Right lobe of liver (tissue), 6 donors: ENCODE results near the gene SPATA20. TPM values are rescaled to one million over a fixed set of nuclear protein-coding genes. Genes with fewer than 3 reads are reported as not detected.

ENCODE experiments used
- ATAC-seq, 4 donors: fragments of 200-7000 bp; cut with Tn5 transposase; one replicate each; pipeline ENCODE4 v1.9.1; 2020; ENCODE audit warnings: mild to moderate bottlenecking in 4 of 4, moderate library complexity in 4 of 4
- DNase-seq, 3 donors: peaks; one replicate each; pipeline ENCODE4 v3.0.0-alpha.2; 2020
- H3K27ac ChIP-seq, 3 donors: fragments of 200-600 bp; one replicate each; pipeline ENCODE4 v1.8.0; 2022
- H3K27me3 ChIP-seq, 2 donors: fragments of 200-600 bp; one replicate each; pipeline ENCODE4 v1.8.0; 2022
- H3K36me3 ChIP-seq, 4 donors: fragments of 200-600 bp; sonication (generic) in 1 of 4; one replicate each; pipeline versions ENCODE4 v1.5.1 to v1.8.0; 2017 to 2022; ENCODE audit warnings: control low read depth in 1 of 4
- H3K4me1 ChIP-seq, 4 donors: fragments of 200-600 bp; sonication (generic) in 1 of 4; one replicate each; pipeline versions ENCODE4 v1.5.1 to v1.8.0; 2017 to 2022; ENCODE audit warnings: control low read depth in 1 of 4
- H3K4me3 ChIP-seq, 3 donors: fragments of 200-600 bp; one replicate each; pipeline ENCODE4 v1.8.0; 2022
- H3K9me3 ChIP-seq, 4 donors: fragments of 200-600 bp; sonication (generic) in 1 of 4; one replicate each; pipeline versions ENCODE4 v1.5.1 to v1.8.0; 2017 to 2022; ENCODE audit warnings: control low read depth in 1 of 4
- POLR2A ChIP-seq: fragments of 450-650 bp; IDR thresholded peaks from one replicate; pipeline ENCODE4 v1.6.1; 2017; ENCODE audit warnings: antibody characterized with exemption, mild to moderate bottlenecking
- WGBS: methylation state at CpG from one replicate; pipeline ENCODE4 v1.1.6; 2018; ENCODE audit warnings: low coverage, low lambda C conversion rate; ENCODE audit not compliant: insufficient coverage; ENCODE audit errors: missing lambda C conversion rate; 5-methylcytosine and 5-hydroxymethylcytosine counted together
- intact Hi-C, 2 donors: fragments of 100-400 bp; cut with DNase I; formaldehyde crosslinking; loops; one replicate each; pipeline versions ENCODE4 v1.11.2 to v1.14.1; 2022
- total RNA-seq, 6 experiments: library from RNA; depleted of rRNA in 2 of 6; stranded (reverse); fragments of >200 nt in 2 of 6; fragmentation: NEBNext Ultra II Directional in 3 of 6; extraction: Animal tissue kit (Norgen Biotek cat#: 25700) in 3 of 6; gene quantifications; one replicate each; pipeline versions ENCODE4 v1.1.0 to v1.2.4, GENCODE V29; 2016 to 2023
- TF ChIP-seq, protein P1 (sequence below), 4 donors: fragments of 200-600 bp in 3 of 4; fragments of 450-650 bp in 1 of 4; IDR thresholded peaks; one replicate each; pipeline versions ENCODE4 v1.5.1 to v1.8.0; 2016 to 2022; ENCODE audit warnings: antibody characterized with exemption in 4 of 4, mild to moderate bottlenecking in 2 of 4
- donor health status: DM: no; HTN: yes; CAD: no.
- donor health status: DM: no; HTN: no; CAD: no.
- donor health status: DM: no; HTN: no; CAD: no.
- donor health status: DM: no; HTN: yes; CAD: no.
- donor health status: DM: no; HTN: yes; CAD: no.

Gene SPATA20
- total RNA-seq, 6 experiments from 2014 or later = 29.6 to 203 (median 34.2) TPM

DNA sequence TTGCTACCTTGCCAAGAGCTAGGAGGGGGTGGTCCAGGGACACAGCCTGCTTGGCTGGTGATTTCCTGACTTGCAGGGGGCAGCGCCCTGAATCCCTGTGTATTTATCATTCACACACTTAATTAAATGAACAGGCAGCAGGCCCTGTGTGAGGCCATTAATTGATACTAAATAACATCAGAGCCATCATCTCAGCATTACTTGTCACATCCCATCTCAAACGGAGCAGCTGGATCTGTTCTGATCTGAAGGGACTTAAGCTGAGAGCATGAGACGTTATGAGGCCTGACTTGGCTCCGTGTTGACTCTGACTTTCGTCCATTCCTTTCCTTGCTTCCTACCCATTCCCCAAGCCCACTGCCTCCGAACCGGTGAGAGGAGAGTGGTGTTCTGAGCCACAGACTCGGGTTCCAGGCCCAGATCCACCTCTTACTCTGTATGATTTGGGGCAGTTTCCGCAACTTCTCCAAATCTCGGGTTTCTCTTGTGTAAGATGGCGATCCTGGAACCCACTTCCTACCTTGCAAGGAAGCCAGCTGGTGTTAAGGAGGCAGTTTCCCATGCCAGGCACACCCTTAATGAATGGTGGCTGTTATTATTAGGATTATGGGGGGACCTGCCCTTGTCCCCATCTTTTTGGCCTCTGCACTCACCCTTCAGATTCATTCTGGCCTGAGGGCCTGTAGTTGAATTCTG lies 47.3 kb downstream of the SPATA20 start:
- Histone ChIP-seq H3K4me3 (no peak overlapping the region), H3K4me1 (peaks cover 0 to 4% (median 0%) of the 10 kb centered on the region in 4 donors), H3K27me3 (no peaks in the 10 kb centered on the region), H3K9me3 (no peaks in the 10 kb centered on the region), H3K27ac (no peak overlapping the region), H3K36me3 (no peaks in the 10 kb centered on the region)
- 66% methylated on average over 8 of the region's 11 CpGs for WGBS
- TF ChIP-seq, protein P1, sequence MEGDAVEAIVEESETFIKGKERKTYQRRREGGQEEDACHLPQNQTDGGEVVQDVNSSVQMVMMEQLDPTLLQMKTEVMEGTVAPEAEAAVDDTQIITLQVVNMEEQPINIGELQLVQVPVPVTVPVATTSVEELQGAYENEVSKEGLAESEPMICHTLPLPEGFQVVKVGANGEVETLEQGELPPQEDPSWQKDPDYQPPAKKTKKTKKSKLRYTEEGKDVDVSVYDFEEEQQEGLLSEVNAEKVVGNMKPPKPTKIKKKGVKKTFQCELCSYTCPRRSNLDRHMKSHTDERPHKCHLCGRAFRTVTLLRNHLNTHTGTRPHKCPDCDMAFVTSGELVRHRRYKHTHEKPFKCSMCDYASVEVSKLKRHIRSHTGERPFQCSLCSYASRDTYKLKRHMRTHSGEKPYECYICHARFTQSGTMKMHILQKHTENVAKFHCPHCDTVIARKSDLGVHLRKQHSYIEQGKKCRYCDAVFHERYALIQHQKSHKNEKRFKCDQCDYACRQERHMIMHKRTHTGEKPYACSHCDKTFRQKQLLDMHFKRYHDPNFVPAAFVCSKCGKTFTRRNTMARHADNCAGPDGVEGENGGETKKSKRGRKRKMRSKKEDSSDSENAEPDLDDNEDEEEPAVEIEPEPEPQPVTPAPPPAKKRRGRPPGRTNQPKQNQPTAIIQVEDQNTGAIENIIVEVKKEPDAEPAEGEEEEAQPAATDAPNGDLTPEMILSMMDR (IDR thresholded peaks at IDR 0.05) = no peak
- TF ChIP-seq POLR2A = no peak
- no peak for ATAC-seq
- no peak for DNase-seq
- intact Hi-C loops = no loop called here

DNA sequence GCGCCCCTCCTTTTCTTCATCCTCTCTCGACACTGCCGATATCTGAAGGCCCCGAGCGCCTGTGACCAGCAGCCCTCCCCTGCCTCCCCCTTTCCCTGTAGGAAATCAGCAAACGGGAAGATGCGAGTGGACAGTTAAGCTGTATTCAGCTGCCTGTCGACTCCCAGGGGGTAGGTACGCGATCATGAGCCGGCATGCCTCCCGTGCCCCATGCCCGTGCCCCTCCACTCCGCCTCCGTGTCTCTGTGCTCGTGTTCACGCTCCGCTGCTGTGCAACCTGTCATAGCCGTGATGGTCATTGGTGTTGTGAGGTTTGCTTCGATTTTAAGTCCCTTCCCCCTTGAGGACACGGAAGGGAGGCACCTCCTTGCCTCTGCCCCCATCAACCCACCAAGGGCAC lies 47.9 kb downstream of the SPATA20 start:
- H3K9me3 ChIP-seq = no peaks in the 10 kb centered on the region
- H3K27ac ChIP-seq = no peak overlapping the region
- intact Hi-C loops = no loop called here
- no peaks in the 10 kb centered on the region for H3K36me3 ChIP-seq
- no peaks in the 10 kb centered on the region for H3K4me1 ChIP-seq
- WGBS = 79% methylated on average over 16 of the region's 21 CpGs
- no peak for DNase-seq
- ATAC-seq = no peak
- H3K4me3 ChIP-seq = no peak overlapping the region
- TF ChIP-seq POLR2A = no peak
- TF ChIP-seq, protein P1 (IDR thresholded peaks at IDR 0.05) = no peak
- no peaks in the 10 kb centered on the region for H3K27me3 ChIP-seq

DNA sequence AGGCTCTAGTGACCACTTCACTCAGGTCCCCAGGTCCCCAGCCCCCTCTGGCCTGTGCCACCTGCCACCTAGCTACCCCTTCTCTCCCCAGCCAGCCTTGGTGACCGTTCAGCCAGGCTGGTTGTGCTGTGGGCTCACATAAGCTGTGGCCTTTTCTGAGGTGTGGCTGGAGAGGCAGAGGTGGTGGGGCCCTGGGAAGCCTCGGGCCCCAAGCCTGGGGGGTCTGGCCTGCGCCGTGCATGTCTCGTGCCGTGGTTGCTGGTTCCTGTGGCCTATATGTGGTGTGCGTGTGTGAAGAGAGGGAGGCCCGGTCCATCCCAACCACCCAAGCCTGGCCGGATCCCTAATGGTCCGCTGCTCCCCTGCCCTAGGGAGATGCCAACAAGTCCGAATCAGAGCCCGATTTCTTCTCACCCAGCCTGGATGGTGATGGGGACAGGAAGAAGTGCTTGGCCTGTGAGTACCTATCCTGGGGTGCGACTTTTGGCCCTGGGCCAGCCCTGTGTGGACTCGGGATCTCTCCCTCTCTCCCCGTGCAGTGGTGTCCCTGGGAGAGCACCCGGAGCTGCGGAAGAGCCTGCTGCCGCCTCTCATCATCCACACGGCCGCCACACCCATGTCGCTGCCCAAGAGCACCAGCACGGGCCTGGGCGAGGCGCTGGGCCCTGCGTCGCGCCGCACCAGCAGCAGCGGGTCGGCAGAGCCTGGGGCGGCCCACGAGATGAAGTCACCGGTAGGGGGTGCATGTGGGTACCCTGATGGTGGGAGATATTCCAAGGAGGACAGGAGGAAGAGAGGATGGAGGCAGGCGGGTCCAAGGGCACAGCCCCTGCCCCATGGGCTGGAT lies 49.4 kb downstream of the SPATA20 start:
- 57% methylated on average over 12 of the region's 34 CpGs for WGBS
- H3K27me3 ChIP-seq = no peaks in the 10 kb centered on the region
- TF ChIP-seq, protein P1 (IDR thresholded peaks at IDR 0.05) = peak; percentile 19 to 33 (median 26)
- no peak for TF ChIP-seq POLR2A
- H3K4me3 ChIP-seq = no peak overlapping the region
- DNase-seq = no peak
- no peaks in the 10 kb centered on the region for H3K4me1 ChIP-seq
- intact Hi-C loops = no loop called here
- H3K27ac ChIP-seq = no peak overlapping the region
- H3K9me3 ChIP-seq = no peaks in the 10 kb centered on the region
- peak; percentile 24 to 48 (median 38) for ATAC-seq
- no peaks in the 10 kb centered on the region for H3K36me3 ChIP-seq

DNA sequence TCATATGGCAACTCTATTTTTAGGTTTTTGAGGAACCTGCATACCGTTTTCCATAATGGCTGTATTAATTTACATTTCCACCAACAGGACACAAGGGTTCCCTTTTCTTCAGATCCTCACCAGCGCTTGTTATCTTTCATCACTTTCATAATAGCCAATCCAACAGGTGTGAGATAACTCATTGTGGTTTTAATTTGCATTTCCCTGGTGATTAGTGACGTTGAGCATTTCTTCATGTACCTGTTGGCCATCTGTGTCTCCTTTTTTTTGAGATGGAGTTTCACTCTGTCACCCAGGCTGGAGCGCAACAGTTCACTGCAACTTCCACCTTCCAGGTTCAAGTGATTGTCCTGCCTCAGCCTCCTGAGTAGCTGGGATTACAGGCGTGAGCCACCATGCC lies 51.5 kb downstream of the SPATA20 start:
- ATAC-seq (no peak), DNase-seq (no peak)
- no peaks in the 10 kb centered on the region for H3K9me3 ChIP-seq
- no peaks in the 10 kb centered on the region for H3K27me3 ChIP-seq
- no peak overlapping the region for H3K27ac ChIP-seq
- intact Hi-C loops = no loop called here
- H3K4me1 ChIP-seq = no peaks in the 10 kb centered on the region
- WGBS = 84% methylated on average over 4 of the region's 5 CpGs
- H3K4me3 ChIP-seq = no peak overlapping the region
- no peaks in the 10 kb centered on the region for H3K36me3 ChIP-seq
- TF ChIP-seq, protein P1 (IDR thresholded peaks at IDR 0.05) = no peak
- no peak for TF ChIP-seq POLR2A
